Mucosa of stomach (tissue), 1 donor: ENCODE measurements around the gene FNIP2.
"Not testable (repeated sequence)": the region's sequence is repeated elsewhere in the genome, so short reads cannot be mapped to it uniquely, and the experiment has no call there.

ENCODE experiments used
- H3K27me3 ChIP-seq: one replicate; pipeline ENCODE4 v1.7.0; 2013; ENCODE audit warnings: mild to moderate bottlenecking, low read length; ENCODE audit not compliant: control insufficient read depth, insufficient read depth
- H3K36me3 ChIP-seq: one replicate; pipeline ENCODE4 v1.7.0; 2013; ENCODE audit warnings: low read length; ENCODE audit not compliant: control insufficient read depth, insufficient read depth
- H3K4me1 ChIP-seq: one replicate; pipeline ENCODE4 v1.7.0; 2013; ENCODE audit warnings: mild to moderate bottlenecking, low read length; ENCODE audit not compliant: control insufficient read depth, insufficient read depth
- H3K4me3 ChIP-seq: one replicate; pipeline ENCODE4 v1.7.0; 2013; ENCODE audit warnings: low read length
- H3K9ac ChIP-seq: one replicate; pipeline ENCODE4 v1.7.0; 2013; ENCODE audit warnings: mild to moderate bottlenecking, low read length, moderate library complexity
- H3K9me3 ChIP-seq: one replicate; pipeline ENCODE4 v1.7.0; 2013; ENCODE audit warnings: mild to moderate bottlenecking, low read length, moderate library complexity; ENCODE audit not compliant: control insufficient read depth
- donor health status: Pancreatic carcinoma.

FNIP2 gene

DNA sequence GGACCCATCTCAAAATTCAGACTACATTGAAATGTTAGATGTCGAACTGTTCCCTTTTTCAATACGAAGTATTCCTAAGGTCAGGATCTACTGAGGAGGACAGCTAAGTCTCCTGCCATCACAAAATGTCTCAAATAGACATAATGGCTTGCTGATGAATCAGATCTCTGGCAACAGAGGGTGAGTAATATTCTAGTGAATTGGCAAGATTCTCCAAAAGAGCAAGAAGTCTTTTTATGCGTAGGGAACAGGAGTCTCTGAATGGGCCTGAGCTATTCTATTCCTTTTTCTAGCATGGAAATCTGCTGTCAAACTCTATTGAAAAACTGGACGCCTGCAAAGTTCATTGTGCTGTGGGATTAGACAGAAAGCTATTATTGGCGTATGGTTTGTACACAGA is 145.4 kb downstream of the FNIP2 start:
- Histone ChIP-seq H3K36me3 (no peaks in the 10 kb centered on the region), H3K4me1 (no peaks in the 10 kb centered on the region), H3K9ac (no peak overlapping the region), H3K27me3 (no peaks in the 10 kb centered on the region), H3K9me3 (no peaks in the 10 kb centered on the region), H3K4me3 (no peak overlapping the region)

DNA sequence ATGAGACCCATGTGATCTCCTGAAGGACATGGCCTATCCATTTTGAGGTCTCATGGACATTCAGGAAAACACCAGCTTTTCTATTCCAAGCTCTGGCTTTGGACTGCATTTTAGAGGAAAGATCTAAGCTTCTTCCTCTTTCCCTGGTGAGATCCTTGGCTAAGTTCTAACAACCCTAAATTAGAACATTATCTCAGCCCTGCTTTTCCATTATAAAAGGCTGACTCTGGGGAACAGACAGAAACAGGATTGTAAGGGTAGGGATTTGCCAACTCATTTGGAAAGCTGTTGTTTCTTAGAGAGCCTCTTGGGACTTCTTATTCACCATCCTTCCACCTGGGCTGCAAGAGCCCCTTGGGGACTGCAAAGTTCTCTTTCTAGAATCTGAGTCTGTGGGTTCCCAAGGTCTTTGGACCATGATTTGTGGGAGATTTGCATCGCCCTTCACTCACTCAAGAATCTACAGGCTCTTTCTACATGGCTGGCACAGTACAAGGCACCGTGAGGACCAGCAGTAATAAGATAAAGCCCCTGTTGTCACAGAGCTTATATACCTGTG is 146.9 kb downstream of the FNIP2 start:
- no peaks in the 10 kb centered on the region for H3K4me1 ChIP-seq
- H3K9me3 ChIP-seq, result no peaks in the 10 kb centered on the region
- no peak overlapping the region for H3K9ac ChIP-seq
- H3K27me3 ChIP-seq, result no peaks in the 10 kb centered on the region
- H3K4me3 ChIP-seq, result no peak overlapping the region
- no peaks in the 10 kb centered on the region for H3K36me3 ChIP-seq

DNA sequence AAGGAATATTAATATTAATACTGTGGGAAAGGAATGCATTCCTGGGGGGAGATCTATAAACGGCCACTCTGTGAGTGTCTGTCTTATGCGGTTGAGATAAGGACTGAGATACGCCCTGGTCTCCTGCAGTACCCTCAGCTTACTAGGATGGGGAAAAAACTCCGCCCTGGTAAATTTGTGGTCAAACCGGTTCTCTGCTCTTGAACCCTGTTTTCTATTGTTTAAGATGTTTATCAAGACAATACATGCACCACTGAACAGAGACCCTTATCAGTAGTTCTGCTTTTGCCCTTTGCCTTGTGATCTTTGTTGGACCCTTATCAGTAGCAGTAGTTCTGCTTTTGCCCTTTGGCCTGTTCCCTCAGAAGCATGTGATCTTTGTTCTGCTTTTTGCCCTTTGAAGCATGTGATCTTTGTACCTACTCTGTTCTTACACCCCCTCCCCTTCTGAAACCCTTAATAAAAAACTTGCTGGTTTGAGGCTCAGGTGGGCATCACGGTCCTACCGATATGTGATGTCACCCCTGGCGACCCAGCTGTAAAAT is 151.7 kb downstream of the FNIP2 start:
- H3K36me3 ChIP-seq, H3K9ac ChIP-seq, H3K4me1 ChIP-seq, H3K27me3 ChIP-seq, H3K9me3 ChIP-seq, H3K4me3 ChIP-seq: not testable (repeated sequence)

DNA sequence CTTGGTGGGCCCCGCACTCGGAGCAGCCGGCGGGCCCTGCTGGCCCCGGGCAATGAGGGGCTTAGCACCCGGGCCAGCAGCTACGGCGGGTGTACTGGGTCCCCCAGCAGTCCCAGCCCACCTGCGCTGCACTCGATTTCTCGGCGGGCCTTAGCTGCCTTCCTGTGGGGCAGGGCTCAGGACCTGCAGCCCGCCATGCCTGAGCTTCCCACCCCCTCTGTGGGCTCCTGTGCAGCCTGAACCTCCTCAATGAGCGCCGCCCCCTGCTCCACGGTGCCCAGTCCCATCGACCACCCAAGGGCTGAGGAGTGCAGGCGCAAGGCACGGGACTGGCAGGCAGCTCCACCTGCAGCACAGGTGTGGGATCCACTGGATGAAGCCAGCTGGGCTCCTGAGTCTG is 158.9 kb downstream of the FNIP2 start:
- H3K36me3 ChIP-seq, H3K9me3 ChIP-seq, H3K9ac ChIP-seq, H3K27me3 ChIP-seq, H3K4me3 ChIP-seq, H3K4me1 ChIP-seq: not testable (repeated sequence)

DNA sequence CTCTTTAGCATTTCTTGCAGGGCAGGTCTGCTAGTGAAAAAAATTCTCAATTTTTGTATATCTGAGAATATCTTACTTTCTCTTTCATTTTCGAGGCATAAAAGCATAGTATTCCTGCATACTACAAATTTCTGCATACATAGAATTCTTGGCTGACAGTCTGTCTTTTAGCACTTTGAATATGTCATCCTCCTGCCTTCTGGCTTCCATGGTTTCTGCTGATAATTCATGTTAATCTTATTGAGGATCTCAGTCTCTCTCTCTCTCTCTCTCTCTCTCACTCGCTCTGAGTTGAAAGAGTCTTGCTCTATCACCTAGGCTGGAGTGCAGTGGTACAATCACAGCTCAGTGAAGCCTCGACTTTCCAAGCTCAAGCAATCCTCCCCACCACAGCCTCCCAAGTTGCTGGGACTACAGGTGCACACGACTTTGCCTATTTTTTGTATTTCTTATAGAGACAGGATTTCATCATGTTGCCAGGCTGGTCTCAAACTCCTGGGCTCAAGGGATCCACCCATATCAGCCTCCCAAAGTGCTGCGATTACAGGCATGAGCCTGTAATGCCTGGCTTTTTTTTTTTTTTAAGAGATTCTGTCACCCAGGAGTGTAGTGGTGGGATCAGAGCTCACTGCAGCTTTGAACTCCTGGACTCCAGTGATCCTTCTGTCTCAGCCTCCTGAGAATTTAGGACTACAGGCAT is 161.3 kb downstream of the FNIP2 start:
- H3K27me3 ChIP-seq, result no peaks in the 10 kb centered on the region
- no peaks in the 10 kb centered on the region for H3K36me3 ChIP-seq
- H3K4me1 ChIP-seq, result no peaks in the 10 kb centered on the region
- no peak overlapping the region for H3K9ac ChIP-seq
- no peaks in the 10 kb centered on the region for H3K9me3 ChIP-seq
- no peak overlapping the region for H3K4me3 ChIP-seq

DNA sequence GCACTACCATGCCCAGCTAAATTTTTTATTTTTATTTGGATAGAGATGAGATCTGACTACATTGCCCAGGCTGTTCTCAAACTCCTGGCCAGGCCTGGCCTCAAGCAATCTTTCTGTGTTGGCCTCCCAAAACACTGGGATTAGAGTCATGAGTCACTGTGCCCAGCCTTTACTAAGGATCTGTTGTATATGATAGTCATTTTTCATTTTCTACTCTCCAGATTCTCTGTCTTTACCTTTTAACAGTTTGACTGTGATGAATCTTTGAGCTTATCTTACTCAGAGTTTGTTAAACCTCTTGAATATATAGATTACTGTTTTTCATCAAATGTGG is 161.8 kb downstream of the FNIP2 start:
- no peaks in the 10 kb centered on the region for H3K9me3 ChIP-seq

DNA sequence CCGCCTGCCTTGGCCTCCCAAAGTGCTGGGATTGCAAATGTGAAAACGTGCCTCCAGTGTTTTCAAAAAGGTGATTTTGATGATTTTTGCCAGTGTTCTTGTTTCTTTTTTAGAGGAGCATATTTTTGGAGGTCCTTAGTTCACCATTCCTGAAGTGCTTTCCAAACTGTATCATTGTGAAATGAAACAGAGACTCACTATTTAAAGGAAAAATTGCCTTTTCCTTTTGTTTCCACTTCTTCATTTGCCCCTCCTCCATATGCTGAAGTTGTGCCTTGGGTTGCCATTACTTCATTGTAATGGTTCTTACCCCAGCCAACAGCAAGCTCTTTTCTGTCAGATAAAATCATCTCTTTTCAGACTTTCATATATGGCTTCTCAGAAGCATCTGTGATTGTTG is 164.4 kb downstream of the FNIP2 start:
- H3K4me3 ChIP-seq, result no peak overlapping the region
- H3K4me1 ChIP-seq, result no peaks in the 10 kb centered on the region
- no peaks in the 10 kb centered on the region for H3K36me3 ChIP-seq
- H3K9ac ChIP-seq, result no peak overlapping the region
- H3K9me3 ChIP-seq, result no peaks in the 10 kb centered on the region
- H3K27me3 ChIP-seq, result no peaks in the 10 kb centered on the region

More for the DNA sequence above, 161.8 kb downstream of the FNIP2 start:
- Histone ChIP-seq H3K4me1 (no peaks in the 10 kb centered on the region), H3K4me3 (no peak overlapping the region), H3K9ac (no peak overlapping the region), H3K36me3 (no peaks in the 10 kb centered on the region), H3K27me3 (no peaks in the 10 kb centered on the region)

DNA sequence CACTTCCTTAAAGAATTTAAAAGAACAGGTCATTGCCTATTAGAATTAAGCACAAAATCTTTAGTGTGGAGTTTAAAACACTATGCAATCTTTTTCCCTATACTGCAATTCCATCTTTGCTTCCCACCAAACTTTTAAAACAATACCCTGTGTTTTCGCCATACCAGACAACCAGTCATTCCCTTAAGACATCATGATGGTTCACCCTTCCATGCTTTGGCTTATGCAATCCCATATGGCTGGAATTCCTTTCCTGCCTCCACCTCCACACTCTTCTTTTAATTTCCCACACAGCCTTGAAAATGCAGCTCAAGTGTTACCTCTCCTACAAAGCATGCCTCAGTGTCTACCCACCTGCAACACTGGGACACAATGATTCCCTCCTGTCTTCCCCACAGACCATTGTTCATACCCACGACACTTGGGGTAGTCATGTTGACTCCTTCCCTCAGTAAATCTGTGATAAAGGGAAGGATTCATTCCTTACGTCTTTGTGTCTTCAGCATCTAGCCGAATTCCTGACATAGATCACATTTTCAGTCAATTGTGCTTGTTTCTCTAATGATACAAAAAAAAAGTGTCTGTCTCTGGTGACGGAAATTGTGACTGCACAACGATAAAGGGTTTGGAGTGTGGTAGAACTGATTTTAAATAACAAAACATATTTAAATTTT is 166.3 kb downstream of the FNIP2 start:
- Histone ChIP-seq H3K27me3 (no peaks in the 10 kb centered on the region), H3K36me3 (no peaks in the 10 kb centered on the region), H3K4me1 (no peaks in the 10 kb centered on the region)

DNA sequence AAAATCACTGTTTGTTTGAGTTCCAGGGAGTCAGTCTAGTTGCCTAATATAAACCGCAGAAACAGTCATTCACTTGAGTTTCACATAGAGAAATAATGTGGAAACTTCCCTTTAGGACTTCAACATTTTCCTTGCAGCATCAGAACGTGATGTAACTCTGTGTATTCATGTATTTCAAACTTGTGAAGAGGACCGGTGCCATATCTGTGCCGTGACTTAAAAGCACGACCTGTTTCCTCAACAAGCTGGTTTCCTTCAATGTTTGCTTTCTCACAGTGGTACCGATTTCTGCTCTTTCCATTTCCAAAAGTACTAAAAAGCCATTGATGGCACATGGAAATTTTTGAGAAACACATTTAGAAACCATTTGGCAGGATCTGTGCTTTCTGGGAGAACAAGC is 167.4 kb downstream of the FNIP2 start:
- no peaks in the 10 kb centered on the region for H3K9me3 ChIP-seq
- H3K9ac ChIP-seq, result no peak overlapping the region
- no peaks in the 10 kb centered on the region for H3K27me3 ChIP-seq
- H3K36me3 ChIP-seq, result no peaks in the 10 kb centered on the region
- no peak overlapping the region for H3K4me3 ChIP-seq
- H3K4me1 ChIP-seq, result no peaks in the 10 kb centered on the region

More for the DNA sequence above, 166.3 kb downstream of the FNIP2 start:
- Histone ChIP-seq H3K4me3 (no peak overlapping the region), H3K9me3 (no peaks in the 10 kb centered on the region), H3K9ac (no peak overlapping the region)

DNA sequence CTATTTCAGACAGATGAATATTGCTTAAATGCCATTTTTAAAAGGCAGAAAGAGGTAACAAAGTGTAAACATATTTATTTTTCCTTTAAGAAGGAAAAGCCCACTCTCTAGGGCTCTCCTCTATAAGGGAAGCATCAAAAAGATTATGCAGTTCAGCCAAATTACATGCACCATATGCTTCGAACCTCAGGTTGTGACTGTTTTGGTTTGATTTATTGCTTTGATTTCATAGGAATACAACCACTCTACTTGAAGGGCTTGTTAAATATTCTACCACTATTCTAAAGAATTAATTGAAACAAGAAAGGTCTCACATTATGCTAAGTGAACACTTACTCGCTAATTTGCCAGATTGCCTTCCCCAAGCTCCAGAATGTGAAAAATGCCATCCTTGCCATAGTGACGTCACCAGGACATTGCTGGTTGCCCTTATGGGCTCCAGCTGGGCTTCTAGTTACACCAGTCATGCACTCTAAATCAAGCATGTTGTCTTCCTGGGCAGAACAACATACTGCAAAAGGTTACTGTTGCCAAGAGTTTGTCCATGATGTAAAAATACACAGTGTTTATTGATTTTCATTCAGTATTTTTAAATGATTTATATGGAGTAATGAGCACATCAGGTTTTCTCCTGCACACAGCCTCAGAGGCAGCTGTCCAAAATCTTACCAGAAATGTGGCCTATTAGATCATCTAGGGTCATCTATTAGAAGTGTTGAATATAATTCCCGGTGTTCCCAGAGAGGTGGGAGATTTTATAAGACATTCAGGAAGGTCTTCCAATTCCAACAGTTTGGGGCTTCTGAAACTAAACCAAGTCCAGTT is 169.6 kb downstream of the FNIP2 start:
- Histone ChIP-seq H3K36me3 (no peaks in the 10 kb centered on the region), H3K9ac (no peak overlapping the region), H3K4me3 (no peak overlapping the region), H3K9me3 (no peaks in the 10 kb centered on the region), H3K4me1 (no peaks in the 10 kb centered on the region), H3K27me3 (no peaks in the 10 kb centered on the region)

DNA sequence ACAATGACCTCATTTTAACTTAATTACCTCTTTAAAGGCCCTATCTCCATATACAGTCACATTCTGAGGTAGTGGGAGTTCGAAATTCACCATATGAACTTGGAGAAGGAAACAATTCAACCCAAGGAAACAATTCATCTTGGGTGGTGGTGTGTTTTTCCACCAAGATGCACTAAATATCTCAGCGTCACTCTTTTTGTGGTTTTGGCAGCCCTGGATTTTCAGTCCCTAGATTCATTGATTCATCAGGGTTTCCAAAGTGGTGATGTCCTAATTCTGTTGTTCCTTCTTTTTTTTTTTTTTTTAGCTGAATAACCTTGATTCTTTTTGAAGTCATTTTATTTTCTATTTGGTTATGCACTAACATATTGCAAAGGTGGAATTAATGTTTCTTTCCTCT is 171.4 kb downstream of the FNIP2 start:
- H3K9ac ChIP-seq, result no peak overlapping the region
- H3K9me3 ChIP-seq, result no peaks in the 10 kb centered on the region
- no peaks in the 10 kb centered on the region for H3K4me1 ChIP-seq
- no peaks in the 10 kb centered on the region for H3K36me3 ChIP-seq
- H3K27me3 ChIP-seq, result no peaks in the 10 kb centered on the region
- H3K4me3 ChIP-seq, result no peak overlapping the region

DNA sequence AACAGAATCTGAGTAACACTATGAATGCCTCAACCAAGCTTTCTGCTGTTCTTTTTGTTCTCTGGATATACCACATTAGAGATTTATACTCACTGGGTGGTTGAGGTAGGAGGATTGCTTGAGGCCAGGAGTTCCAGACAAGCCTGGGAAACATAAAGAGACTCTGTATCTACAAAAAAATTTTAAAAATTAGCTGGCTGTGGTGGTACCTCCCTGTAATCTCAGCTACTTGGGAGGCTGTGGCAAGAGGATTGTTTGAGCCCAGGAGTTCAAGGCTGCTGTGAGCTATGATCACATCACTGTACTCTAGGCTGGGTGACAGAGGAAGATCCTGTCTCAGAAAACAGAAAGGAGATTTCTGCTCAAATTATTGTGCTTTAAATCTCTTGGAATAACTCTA is 172.5 kb downstream of the FNIP2 start:
- H3K4me1 ChIP-seq, result no peaks in the 10 kb centered on the region
- H3K4me3 ChIP-seq, result no peak overlapping the region
- H3K27me3 ChIP-seq, result no peaks in the 10 kb centered on the region
- H3K9me3 ChIP-seq, result no peaks in the 10 kb centered on the region
- no peak overlapping the region for H3K9ac ChIP-seq
- H3K36me3 ChIP-seq, result no peaks in the 10 kb centered on the region
